B cell (primary cell): Measurements from ENCODE around the gene ITPRIPL2. TPM values are rescaled to one million over a fixed set of nuclear protein-coding genes. Genes with fewer than 3 reads are reported as not detected.

Source experiments
- ATAC-seq: fragments of 200-7000 bp; cut with Tn5 transposase; one replicate; pipeline ENCODE4 v1.10.0; 2021; ENCODE audit warnings: low read depth, mild to moderate bottlenecking, moderate number of reproducible peaks, moderate library complexity
- CTCF ChIA-PET: fragments of 350-600 bp; sonication (Branson Sonifier 250); formaldehyde crosslinking; loops from one replicate; lab custom pipeline; 2021; ENCODE audit warnings: antibody characterized with exemption, inconsistent platforms; lab: Charles Lee
- POLR2A ChIA-PET: fragments of 350-600 bp; sonication (Branson Sonifier 250); formaldehyde crosslinking; loops from one replicate; lab custom pipeline; 2021; ENCODE audit warnings: antibody characterized with exemption; lab: Charles Lee
- DNase-seq: peaks from one replicate; pipeline ENCODE4 v3.0.0; 2013
- H2AFZ ChIP-seq: 2 replicates; pipeline ENCODE4 v1.6.1; 2012; ENCODE audit warnings: mild to moderate bottlenecking, low read depth, low read length; ENCODE audit not compliant: insufficient read depth, poor library complexity, severe bottlenecking
- H3K27ac ChIP-seq, 2 donors: 1 replicate in 1 of 2; 2 replicates in 1 of 2; pipeline ENCODE4 v1.5.1; 2012 to 2013; ENCODE audit warnings: low read length in 2 of 2, mild to moderate bottlenecking in 2 of 2, moderate library complexity in 1 of 2
- H3K27me3 ChIP-seq, 4 experiments: fragments of 200-600 bp in 1 of 4; sonication (generic) in 1 of 4; replicated peaks in 1 of 4; 1 replicate in 2 of 4; 2 replicates in 2 of 4; pipeline versions ENCODE4 v1.6.1 to v1.7.0; 2013 to 2016; ENCODE audit warnings: low read length in 3 of 4, mild to moderate bottlenecking in 2 of 4, mixed read lengths in 1 of 4, moderate library complexity in 1 of 4; ENCODE audit not compliant: insufficient read depth in 4 of 4, control insufficient read depth in 3 of 4; ENCODE audit errors: control extremely low read depth in 1 of 4
- H3K36me3 ChIP-seq, 2 experiments: replicated peaks in 1 of 2; 1 replicate in 1 of 2; 2 replicates in 1 of 2; pipeline versions ENCODE4 v1.6.1 to v1.7.1; 2013; ENCODE audit warnings: low read length in 1 of 2; ENCODE audit not compliant: insufficient read depth in 2 of 2, control insufficient read depth in 1 of 2; ENCODE audit errors: control extremely low read depth in 1 of 2, extremely low read depth in 1 of 2
- H3K4me1 ChIP-seq, 2 donors: fragments of 200-600 bp in 1 of 2; sonication (generic) in 1 of 2; 1 replicate in 1 of 2; 2 replicates in 1 of 2; pipeline versions ENCODE4 v1.5.1 to v1.6.1; 2013 to 2017; ENCODE audit warnings: low read length in 2 of 2; ENCODE audit not compliant: control insufficient read depth in 2 of 2, insufficient read depth in 2 of 2
- H3K4me2 ChIP-seq: replicated peaks from 2 replicates; pipeline ENCODE3; 2012; ENCODE audit warnings: mild to moderate bottlenecking, low read depth, low read length; ENCODE audit not compliant: poor library complexity, severe bottlenecking
- H3K4me3 ChIP-seq, 5 experiments: fragments of 200-600 bp in 1 of 5; sonication (generic) in 1 of 5; 1 replicate in 3 of 5; 2 replicates in 2 of 5; pipeline versions ENCODE4 v1.5.1 to v1.7.0; 2011 to 2016; ENCODE audit warnings: low read length in 4 of 5, mild to moderate bottlenecking in 4 of 5, low read depth in 2 of 5, control low read depth in 1 of 5, moderate library complexity in 1 of 5; ENCODE audit not compliant: insufficient read depth in 1 of 5; ENCODE audit errors: control extremely low read depth in 1 of 5, extremely low read depth in 1 of 5
- H3K79me2 ChIP-seq: fragments of 200-600 bp; sonication (generic); one replicate; pipeline ENCODE4 v1.6.0; 2016; ENCODE audit warnings: low read length; ENCODE audit not compliant: control insufficient read depth, insufficient read depth
- H3K9ac ChIP-seq: fragments of 200-600 bp; sonication (generic); 2 replicates; pipeline ENCODE4 v1.6.1; 2017; ENCODE audit warnings: mild to moderate bottlenecking, low read length, moderate library complexity
- H3K9me3 ChIP-seq, 3 donors: one replicate each; pipeline versions ENCODE4 v1.6.1 to v1.7.1; 2013; ENCODE audit warnings: low read length in 2 of 3; ENCODE audit not compliant: control insufficient read depth in 2 of 3, insufficient read depth in 1 of 3; ENCODE audit errors: control extremely low read depth in 1 of 3
- H4K20me1 ChIP-seq: 2 replicates; pipeline ENCODE4 v1.6.0; 2012; ENCODE audit warnings: mild to moderate bottlenecking, low read length; ENCODE audit not compliant: insufficient read depth, control insufficient read depth, poor library complexity, severe bottlenecking
- H3K27ac Mint-ChIP-seq: one replicate; pipeline ENCODE4 v1.8.0; 2021; ENCODE audit warnings: mixed read lengths
- H3K27me3 Mint-ChIP-seq: one replicate; pipeline ENCODE4 v1.8.0; 2021; ENCODE audit warnings: mixed read lengths
- H3K4me1 Mint-ChIP-seq: one replicate; pipeline ENCODE4 v1.8.0; 2021; ENCODE audit warnings: mixed read lengths
- H3K4me3 Mint-ChIP-seq: one replicate; pipeline ENCODE4 v1.8.0; 2021; ENCODE audit warnings: mixed read lengths
- H3K9me3 Mint-ChIP-seq: one replicate; pipeline ENCODE4 v1.8.0; 2022; ENCODE audit warnings: mixed read lengths; ENCODE audit not compliant: insufficient read depth
- CTCF ChIP-seq: fragments of 200-600 bp; IDR thresholded peaks from one replicate; pipeline ENCODE4 v1.8.0; 2022; ENCODE audit warnings: antibody characterized with exemption, mild to moderate bottlenecking
- EZH2 ChIP-seq: IDR thresholded peaks from 2 replicates; pipeline ENCODE4 v1.6.1; 2012; ENCODE audit warnings: borderline replicate concordance, low read depth, mild to moderate bottlenecking, moderate library complexity, low read length; ENCODE audit not compliant: insufficient read depth, poor library complexity, severe bottlenecking
- WGBS: methylation state at CpG from one replicate; pipeline ENCODE4 v1.1.5; 2013; ENCODE audit warnings: missing lambda C conversion rate; ENCODE audit not compliant: insufficient coverage; 5-methylcytosine and 5-hydroxymethylcytosine counted together
- intact Hi-C: fragments of 100-400 bp; cut with micrococcal nuclease; formaldehyde crosslinking; loops from one replicate; pipeline ENCODE4 v1.10.0; 2022
- polyA plus RNA-seq: library from polyadenylated mRNA; depleted of rRNA; stranded (reverse); fragments of >200 nt; gene quantifications from 2 replicates; pipeline ENCODE4 v1.2.3, GENCODE V29; 2012
- total RNA-seq, 2 donors: library from RNA; stranded (reverse); fragments of 120-200 nt in 1 of 2; gene quantifications; 1 replicate in 1 of 2; 2 replicates in 1 of 2; pipeline versions ENCODE4 v1.2.3 to v1.2.4, GENCODE V29; 2013 to 2022

ITPRIPL2 gene
- total and polyA plus RNA-seq, 2 donors (not counting 1 experiment from before 2014, with no cell fraction given), result 1.1 to 15.4 TPM

- ChIA-PET POLR2A (interaction anchor here (0.6 kb wide), 1 partner anchor 18 kb away, joined by 3 read pairs; no protein-coding TSS in a partner anchor), CTCF (no interaction called here)
- H3K4me1 ChIP-seq, result peaks cover 0 to 13% of the 10 kb centered on the region in 2 donors
- H3K4me3 ChIP-seq, result no peak overlapping the region
- no peaks in the 10 kb centered on the region for H4K20me1 ChIP-seq
- no peak overlapping the region for H3K27ac ChIP-seq
- DNase-seq (no peak), ATAC-seq (no peak)
- no peak for TF ChIP-seq EZH2
- TF ChIP-seq CTCF, result no peak
- no peak overlapping the region for H3K9ac ChIP-seq
- Mint-ChIP-seq H3K4me3 (no peak overlapping the region), H3K27me3 (peaks cover 10% of the 10 kb centered on the region), H3K4me1 (peaks cover 14% of the 10 kb centered on the region), H3K9me3 (no peaks in the 10 kb centered on the region), H3K27ac (no peak overlapping the region)
- H3K27me3 ChIP-seq, result peaks cover 0 to 7% (median under 1%) of the 10 kb centered on the region in 4 experiments
- peaks cover 0 to 4% (median 0%) of the 10 kb centered on the region in 3 donors for H3K9me3 ChIP-seq
- no peaks in the 10 kb centered on the region for H3K79me2 ChIP-seq
- H3K36me3 ChIP-seq, result no peaks in the 10 kb centered on the region
- no peak overlapping the region for H3K4me2 ChIP-seq
- WGBS, result 44% methylated on average over 7 of the region's 10 CpGs
- intact Hi-C loops, result no loop called here
- no peak overlapping the region for H2AFZ ChIP-seq
These were observed 22.9 kb downstream of the ITPRIPL2 start for GRCh38 chr16:19136549-19137196.
